CD4-positive, alpha-beta T cell treated with Interleukin-10 for 1 hour (primary cell): ENCODE data around the gene DLGAP1.
"Not testable (repeated sequence)": the region's sequence is repeated elsewhere in the genome, so short reads cannot be mapped to it uniquely, and the experiment has no call there.

Experiments
- DNase-seq: peaks from one replicate; pipeline ENCODE4 v3.0.0-alpha.2; 2020

The DLGAP1 gene

DNA sequence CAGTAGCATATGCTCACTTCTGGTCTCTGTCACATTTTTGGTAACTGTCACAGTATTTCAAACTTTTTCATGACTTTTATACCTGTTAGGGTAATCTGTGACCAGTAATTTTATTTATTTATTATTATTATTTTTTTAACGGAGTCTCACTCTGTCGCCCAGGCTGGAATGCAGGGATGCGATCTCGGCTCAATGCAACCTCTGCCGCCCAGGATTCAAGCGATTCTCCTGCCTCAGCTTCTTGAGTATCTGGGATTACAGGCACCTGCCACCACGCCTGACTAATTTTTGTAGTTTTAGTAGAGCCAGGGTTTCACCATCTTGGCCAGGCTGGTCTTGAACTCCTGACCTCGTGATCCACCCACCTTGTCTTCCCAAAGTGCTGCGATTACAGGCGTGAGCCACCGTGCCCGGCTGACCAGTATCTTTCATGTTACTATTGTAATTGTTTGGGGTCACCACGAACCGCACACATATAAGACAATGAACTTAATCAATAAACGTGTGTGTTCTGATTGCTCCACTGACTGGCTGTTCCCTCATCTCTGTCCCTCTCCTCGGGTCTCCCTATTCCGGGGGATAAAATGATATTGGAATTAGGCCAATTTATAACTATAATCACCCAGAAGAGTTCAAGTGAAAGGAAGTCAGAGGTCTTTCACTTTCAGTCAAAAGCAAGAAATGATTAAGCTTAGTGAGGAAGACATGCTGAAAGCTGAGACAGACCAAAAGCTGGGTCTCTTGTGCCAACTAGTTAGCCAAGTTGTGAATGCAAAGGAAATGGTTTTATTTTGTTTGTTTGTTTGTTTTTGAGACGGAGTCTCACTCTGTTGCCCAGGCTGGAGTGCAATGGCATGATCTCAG is 982.2 kb downstream of the DLGAP1 start:
- no peak for DNase-seq

DNA sequence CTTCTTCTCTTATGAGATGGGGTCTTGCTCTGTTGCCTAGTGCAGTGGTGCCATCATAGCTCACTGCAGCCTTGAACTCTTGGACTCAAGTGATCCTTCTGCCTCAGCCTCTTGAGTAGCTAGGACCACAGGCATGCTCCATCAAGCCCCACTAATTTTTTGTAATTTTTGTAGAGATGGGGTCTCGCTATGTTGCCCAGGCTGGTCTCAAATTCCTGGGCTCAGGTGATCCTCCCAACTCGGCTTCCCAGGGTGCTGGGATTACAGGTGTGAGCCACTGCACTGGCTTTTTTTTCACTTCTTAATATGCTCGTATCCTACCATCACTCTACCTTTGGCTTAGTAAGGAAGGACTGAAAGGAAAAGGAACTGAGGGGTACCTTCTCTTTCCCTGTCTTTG is 983.0 kb downstream of the DLGAP1 start:
- DNase-seq = not testable (repeated sequence)

DNA sequence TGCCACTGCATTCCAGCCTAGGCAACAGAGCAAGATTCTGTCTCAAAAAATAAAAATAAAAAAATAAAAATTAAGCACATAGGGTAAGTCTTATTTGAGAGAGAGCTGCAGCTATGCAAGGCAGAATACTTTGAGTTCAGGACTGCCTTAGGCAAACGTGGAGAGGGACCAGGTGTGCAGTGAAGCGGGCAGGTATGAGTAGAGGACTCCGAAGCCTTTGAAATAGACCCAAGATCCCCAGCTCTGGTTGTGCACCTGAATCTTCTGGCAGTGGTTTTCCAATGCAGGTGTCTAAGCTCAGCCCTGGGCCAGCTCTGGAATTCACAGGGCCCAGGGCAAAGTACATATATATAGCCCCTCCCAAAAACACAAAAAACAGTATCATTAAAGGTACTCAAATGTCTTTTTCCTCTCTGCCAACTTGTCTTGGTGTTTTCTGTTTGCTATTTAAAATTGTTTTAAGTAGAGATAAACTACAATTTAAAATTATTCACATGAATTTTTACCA is 983.9 kb downstream of the DLGAP1 start:
- no peak for DNase-seq

DNA sequence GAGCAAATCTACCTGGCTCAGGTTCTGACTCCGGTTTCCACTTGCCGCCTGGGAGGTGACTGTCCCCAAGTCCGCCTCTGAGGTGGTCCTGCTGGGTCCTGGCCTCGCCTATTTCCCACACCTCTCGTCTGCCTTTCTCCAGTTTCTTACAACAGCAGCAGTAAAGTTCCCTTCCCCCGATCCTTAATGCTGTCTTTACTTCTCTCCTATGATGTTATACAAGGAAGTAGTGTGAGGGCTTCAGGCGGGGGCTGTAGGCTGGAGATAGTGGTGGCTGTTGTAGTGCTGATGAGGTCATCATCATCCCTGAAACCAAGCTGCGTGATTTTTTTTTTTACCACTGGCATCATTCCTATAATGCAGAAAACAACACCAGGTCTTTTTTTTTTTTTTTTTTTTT is 986.3 kb downstream of the DLGAP1 start:
- DNase-seq = no peak

DNA sequence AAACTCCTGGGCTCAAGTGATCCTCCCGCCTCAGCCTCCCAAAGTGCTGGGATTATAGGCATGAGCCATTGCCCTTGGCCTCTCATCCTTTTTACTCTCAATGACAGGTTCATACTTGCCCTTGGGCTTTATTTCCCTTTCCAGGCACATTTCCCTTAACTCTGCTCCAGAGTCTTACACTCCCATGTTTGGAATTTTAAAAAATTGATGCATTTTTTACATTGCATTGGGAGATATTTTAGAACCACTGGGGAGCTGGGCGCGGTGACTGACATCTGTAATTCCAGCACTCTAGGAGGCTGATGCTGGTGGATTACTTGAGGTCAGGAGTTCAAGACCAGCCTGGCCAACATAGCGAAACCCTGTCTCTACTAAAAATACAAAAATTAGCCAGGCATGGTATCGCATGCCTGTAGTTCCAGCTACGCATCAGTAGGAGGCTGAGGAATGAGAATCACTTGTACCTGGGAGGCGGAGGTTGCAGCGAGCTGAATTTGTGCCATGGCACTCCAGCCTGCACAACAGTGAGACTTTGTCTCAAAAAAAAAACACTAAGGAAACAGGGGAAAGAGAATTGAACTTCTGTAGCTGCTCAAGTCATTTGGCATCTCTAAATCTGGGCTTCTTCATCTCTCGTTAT is 986.9 kb downstream of the DLGAP1 start:
- DNase-seq = no peak

DNA sequence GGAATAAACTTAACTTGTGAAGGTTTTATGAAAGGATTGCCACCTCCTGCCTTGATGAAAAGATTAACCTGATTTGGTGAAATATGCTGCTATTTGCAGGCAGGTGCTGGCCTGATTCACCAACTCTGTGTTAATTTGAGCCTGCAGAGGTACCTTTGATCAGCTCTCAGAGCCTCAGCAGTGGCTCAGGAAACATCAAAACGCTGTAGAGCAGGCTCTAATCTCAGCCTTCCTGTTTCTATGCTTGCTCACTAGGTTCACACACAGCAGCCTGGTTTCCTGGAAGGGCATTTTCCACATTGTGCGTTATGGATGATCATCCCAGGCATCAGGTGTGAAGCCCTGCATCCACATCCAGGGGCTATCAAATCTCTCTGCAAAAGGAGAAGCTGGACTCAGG is 988.2 kb downstream of the DLGAP1 start:
- DNase-seq = no peak

DNA sequence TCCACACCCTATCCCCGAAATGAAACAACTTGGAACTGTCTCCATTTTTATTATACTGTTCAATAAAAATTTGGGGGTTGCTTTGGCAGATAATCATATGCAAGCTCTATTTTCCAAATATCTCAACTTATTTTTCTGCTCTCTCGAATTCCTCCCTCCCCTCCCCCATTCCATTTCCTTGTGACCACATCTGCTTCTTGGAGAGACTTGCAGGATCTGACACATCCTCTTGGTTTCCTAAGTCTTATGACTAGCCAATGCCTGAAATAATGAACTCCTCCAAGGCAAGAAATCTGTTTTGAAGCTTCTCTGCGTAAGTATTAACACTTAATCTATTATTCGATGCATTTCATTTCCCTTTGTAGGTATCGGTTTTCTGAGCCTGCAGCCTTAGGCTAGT is 989.1 kb downstream of the DLGAP1 start:
- DNase-seq = no peak

DNA sequence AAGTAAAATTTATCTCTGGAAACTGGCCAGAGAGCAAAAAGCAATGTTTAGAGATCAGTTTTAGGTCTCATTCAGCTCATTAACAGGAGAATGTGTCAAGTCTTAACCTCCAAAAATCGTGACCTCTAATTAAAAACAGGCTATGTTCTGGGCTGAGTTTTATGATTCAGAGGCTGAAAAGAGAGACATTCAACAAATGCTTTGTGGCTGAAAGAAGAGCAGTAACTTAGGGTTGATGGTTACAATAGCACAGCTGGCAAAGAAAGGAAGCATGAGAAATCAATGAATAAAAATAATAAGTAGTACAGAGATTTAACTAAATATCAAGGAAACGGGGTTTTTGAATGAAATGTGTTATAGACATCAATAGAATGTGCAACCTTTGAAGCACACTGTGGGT is 992.1 kb downstream of the DLGAP1 start:
- no peak for DNase-seq

DNA sequence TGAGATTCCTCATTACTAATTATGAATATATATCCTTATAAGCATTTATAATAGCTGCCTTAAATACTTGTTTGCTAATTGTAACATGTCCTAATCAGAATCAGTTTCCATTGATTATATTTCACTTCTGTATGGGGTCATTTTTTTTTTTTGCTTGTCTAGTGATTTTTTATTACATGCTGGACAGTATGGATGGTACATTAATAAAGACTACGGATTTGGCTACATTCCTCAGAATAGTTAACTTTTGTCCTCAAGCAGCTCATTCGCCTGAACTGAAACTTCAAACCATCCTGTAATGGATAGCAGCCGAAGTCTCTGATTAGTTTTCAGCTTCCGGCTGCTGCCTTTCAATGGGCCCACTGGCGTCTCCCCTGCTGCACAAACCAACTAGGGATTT is 993.4 kb downstream of the DLGAP1 start:
- DNase-seq = no peak

DNA sequence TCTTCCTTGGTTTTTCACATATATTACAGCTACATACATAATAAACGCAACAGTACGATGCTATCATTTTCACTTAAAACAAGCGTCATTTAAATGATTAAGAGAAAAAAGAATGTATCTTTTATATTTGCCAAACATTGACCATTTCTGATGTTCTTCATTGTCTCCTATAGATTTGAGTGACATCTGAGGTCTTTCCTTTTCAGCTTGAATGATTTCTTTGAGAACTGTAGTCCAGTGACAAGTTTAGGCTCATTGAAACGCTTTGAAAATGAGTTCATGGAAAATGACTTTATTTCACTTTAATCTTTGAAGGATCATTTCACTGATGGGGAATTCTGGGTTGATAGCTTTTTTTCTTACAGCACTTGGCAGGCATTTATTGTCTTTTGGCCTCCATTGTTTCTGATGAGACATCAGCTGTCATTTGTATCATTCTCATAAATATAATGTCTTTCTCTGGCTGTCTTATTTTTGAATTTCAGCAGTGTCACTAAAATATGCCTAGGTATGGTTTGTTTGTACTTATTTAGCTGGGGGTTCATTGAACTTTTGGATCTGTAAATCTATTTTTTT is 994.2 kb downstream of the DLGAP1 start:
- no peak for DNase-seq

DNA sequence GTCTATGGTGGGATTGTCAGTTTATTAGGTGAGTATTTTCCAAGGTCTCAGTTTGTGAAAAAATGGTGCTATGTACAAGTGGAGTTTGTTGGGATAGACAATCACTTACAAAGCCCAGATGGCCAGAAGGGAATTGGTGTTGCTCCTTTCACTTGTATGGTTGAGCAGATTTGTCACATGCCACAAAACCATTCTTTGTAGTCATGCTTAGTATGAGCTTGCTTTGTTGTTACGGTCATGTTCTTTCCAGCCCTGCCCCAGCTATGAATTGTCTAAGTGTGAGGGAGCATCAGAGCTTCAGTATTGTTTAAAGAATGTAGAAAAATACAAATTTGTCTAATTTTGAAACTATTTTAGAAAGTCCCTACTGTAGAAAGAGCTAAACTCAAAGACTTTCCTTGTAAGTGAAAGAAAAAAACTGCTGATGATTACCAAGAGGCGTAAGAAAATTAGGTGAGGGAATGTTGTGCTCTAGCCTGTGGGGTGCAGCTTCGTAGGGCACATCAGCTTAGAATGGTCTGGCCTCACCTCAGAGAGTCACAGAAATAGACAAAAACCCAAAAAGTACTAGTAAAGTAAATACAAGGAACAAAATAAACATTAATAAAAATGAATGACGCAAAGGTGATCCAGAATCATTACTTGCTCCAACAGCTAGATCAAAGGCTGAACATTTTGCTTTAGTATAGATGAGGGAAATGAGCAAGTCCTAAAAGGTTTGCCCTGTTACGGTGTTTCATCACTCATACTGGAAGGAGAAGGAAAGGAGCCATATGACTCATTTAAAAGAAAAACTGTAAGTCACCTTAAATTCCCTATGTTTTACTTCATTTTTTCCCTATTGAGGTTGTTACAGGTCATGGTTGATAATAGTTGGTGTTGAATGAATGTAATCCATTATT is 995.9 kb downstream of the DLGAP1 start:
- peak; percentile 34 for DNase-seq

DNA sequence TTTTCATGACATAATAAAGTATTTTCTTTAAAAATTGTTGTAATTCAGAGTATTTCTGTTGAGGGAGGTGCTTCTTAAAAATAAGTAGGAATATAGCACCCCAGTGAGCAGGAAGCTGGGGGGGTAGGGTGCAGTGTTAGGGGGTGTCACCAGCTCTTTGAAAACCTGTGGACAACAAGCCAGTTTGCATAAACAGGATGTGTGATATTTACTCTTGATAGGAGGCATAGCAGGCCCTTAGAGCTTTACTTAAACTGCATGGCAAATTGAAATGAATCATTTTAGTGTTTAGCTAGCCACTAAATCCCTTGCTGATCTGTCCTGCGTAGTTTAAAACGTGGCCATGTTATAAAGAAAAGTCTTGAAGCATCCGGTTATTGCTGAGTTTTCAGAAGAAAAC is 996.7 kb downstream of the DLGAP1 start:
- DNase-seq = peak; percentile 55

DNA sequence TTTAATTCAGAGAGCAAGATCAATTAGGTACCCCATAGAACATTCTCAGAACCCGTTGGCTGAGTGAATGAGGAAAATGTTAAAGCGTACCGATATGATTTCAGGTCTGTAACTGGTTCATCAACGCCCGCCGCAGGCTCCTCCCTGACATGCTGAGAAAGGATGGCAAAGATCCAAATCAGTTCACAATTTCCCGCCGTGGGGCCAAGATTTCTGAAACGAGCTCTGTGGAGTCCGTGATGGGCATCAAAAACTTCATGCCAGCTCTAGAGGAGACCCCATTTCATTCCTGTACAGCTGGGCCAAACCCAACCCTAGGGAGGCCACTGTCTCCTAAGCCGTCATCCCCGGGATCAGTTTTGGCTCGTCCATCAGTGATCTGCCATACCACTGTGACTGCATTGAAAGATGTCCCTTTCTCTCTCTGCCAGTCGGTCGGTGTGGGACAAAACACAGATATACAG is 997.8 kb downstream of the DLGAP1 start:
- DNase-seq = no peak

DNA sequence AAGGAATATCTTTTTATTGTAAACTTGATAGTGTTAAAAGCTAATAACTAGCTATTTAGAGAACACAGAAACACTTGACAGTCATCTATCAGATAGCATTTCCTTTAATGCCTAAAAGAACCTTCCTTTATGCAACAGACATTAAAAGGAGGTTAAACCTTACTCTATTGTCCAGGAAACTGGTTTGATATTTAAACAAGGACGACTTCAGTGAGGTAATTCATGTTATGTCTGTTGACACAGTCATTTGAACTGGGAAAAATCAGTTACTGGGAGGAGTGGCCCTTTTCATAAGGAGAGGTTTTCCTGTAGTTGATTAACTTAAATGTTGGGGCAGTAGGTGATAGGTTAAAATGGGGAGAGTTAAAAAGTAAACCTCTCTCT is 998.4 kb downstream of the DLGAP1 start:
- no peak for DNase-seq

DNA sequence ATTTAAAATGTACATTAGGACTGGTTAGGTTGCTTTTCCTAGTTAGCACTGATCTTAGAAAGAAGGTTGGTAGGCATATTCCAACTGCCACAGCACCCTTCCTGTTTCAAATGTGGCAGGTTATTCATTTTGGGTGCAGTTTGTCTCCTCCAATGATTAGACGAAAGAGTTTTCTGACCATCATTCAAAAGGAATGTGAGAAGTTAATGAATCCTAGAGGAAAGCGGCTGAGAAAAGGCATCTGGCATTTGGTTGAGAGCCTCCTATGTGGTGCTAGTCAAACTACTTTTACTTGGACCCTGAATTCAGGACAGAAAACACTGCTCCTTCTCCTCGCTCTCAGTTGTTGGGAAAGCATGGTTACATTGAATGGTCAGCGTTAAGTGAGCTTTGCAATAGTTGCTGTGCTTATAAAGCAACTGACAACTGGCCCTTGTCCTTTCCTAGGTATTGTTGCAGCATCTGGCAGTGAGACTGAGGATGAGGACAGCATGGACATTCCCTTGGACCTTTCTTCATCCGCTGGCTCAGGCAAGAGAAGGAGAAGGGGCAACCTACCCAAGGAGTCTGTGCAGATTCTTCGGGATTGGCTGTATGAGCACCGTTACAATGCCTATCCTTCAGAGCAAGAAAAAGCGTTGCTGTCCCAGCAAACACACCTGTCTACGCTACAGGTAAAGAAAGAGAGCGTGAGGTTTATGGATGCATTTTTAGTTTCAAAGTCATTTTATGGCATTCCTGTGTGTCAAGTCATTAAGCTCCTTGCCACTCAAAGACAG is 999.0 kb downstream of the DLGAP1 start:
- DNase-seq = no peak

DNA sequence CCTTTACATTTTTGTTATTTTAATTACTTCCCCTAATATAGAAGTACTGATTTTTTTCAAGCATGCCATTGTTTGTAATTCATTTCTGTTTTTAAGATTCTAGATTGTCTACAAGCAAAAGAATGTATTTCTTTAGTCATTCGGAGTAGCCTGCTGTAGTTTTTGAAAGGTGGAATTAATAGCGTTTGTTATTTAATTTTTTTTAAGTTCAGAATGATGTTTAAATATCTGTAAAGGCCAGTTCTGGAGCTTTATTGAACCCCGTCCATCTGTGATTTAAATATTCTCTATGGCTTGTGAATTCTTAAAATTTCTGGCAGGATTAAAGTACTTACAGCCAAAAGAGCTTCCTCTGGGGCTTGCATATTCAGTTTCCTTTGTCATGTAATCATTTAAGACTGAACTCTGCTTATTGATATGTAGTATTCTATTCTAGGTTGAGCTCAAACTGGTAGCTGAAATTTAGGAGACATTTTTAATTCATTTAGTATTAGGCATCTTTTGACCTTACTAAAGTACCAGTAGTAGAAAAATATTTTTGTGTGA is 999.9 kb downstream of the DLGAP1 start:
- no peak for DNase-seq

DNA sequence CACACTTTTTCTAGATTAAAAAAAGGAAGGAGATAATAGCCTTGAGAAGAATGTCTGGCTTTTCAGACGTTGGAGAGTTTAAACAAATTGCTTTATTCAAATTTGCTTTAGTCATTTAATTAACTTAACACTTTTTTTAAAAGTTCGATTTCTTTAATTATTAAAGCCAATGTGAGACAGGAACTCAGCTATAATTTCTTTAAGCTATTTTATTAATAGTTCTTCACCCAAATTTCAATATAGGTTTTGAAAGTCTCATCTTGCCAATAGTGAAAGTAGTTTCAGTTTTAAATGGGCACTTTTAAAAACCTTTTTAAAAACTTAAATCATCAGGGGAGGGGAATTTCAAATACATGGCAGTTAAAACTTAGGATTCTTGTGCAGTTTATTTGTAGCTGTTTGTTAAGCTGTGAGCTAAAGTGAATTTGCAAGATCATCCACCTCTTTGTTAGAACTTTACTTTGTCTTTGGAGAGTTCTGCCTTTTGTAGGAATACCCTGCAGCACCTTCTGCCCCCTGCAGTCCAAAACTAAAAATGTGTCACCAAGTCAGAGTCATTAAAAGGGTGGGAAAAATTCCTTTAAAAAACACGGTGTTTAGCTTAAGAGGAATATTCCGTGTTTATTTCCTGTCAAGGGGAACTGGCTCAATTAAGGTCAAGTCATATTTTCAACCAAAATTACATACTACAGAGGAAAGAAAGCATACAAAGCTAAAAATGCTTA is 1000.6 kb downstream of the DLGAP1 start:
- peak; percentile 68 for DNase-seq

DNA sequence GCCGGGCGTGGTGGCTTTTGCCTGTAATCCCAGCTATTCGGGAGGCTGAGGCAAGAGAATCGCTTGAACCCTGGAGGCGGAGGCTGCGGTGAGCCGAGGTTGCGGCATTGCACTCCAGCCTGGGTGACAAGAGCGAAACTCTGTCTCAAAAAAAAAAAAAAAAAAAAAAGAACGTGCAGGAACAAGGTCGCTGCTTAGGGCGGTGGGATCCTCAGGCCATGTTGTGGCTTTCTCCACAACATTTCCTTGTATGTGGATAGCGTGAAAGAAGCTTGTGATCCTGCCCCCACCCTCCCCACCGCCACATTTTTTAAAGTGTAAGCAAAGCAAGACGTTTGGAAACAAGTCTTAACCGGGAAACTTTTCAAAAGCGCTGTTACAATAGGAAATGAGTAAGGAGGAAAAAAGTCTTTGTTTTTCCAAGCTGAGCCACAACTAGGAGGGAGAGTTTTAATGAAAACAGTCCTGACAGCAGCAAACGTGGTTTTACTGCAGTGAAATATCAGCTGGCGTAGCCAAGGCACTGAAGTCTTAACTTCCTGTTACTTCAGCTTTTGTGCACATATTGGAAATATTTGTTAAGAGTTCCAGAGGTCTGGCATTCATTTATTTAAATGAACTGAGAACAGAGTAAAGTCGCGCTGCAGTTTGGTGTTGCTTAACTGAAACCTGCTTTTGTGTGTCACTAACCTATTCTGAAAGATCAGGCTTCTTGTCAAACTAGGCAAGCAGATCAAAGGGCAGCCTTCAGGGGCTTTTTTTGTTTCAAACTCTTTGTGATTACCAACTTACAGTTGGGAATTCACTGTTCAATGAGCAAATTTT is 1001.4 kb downstream of the DLGAP1 start:
- peak; percentile 59 for DNase-seq

DNA sequence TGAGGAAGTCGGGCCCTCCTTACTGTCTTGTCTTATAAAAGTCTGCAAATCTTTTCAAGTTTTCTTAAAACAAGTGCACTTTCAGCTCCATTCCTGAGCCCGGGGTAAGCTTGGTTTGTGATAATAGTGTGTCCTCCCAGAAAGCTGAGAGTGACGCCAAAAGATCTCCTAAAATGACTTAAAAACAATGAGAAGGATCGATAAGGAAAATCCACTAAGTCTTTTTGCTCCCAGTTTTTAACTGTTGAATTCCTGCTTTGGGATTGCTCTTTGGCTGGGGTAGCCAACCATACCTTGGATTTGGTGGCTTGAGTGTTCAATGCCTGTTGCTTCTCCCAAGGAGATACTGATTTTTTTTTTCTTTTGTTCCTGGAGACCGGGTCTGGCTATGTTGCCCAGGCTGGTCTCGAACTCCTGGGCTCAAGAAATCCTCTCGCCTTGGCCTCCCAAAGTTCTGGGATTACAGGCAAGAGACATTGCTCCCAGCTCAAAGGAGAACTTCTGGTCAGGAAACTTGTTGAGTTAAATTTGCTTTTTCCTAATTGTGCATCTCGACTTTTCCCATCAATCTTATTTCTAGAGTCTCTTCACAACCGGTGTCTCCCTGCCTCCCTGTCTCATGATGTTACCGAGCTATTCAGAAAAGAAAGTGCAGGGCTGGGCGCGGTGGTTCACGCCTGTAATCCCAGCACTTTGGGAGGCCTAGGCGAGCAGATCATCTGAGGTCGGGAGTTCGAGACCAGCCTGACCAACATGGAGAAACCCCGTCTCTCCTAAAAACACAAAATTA is 1002.2 kb downstream of the DLGAP1 start:
- no peak for DNase-seq
